AG09309 (cell line): ENCODE data around the gene KCNK13.

Experiments
- DNase-seq: peaks from one replicate; pipeline ENCODE4 v3.0.0-alpha.2; 2010; ENCODE audit warnings: low read depth
- H3K4me3 ChIP-seq: 2 replicates; pipeline ENCODE4 v1.5.1; 2011; ENCODE audit warnings: mild to moderate bottlenecking, low read depth, low read length, moderate library complexity; ENCODE audit not compliant: control insufficient read depth
- CTCF ChIP-seq: IDR thresholded peaks from 2 replicates; pipeline ENCODE4 v1.5.1; 2011; ENCODE audit warnings: mild to moderate bottlenecking, low read depth, low read length, inconsistent platforms; ENCODE audit not compliant: insufficient read depth, control insufficient read depth; ENCODE audit errors: missing control alignments

The KCNK13 gene

GRCh38 chr14:90115780-90116179 lies 54.0 kb downstream of the KCNK13 start:
- TF ChIP-seq CTCF = no peak
- no peak overlapping the region for H3K4me3 ChIP-seq
- DNase-seq = no peak

GRCh38 chr14:90116444-90116843 lies 54.6 kb downstream of the KCNK13 start:
- no peak for TF ChIP-seq CTCF
- DNase-seq = no peak
- H3K4me3 ChIP-seq = no peak overlapping the region

- no peak for DNase-seq
- no peak overlapping the region for H3K4me3 ChIP-seq
- TF ChIP-seq CTCF = no peak
Measured at GRCh38 chr14:90118027-90118426, 56.2 kb downstream of the KCNK13 start.

- no peak for DNase-seq
- TF ChIP-seq CTCF = no peak
- no peak overlapping the region for H3K4me3 ChIP-seq
Measured at GRCh38 chr14:90126260-90126659, 64.5 kb downstream of the KCNK13 start.

- no peak for TF ChIP-seq CTCF
- no peak overlapping the region for H3K4me3 ChIP-seq
- DNase-seq = no peak
Measured at GRCh38 chr14:90132821-90133570, 71.2 kb downstream of the KCNK13 start.

- no peak for TF ChIP-seq CTCF
- DNase-seq = no peak
- H3K4me3 ChIP-seq = no peak overlapping the region
Measured at GRCh38 chr14:90136904-90137303, 75.1 kb downstream of the KCNK13 start.
